Activated effector memory CD4-positive, alpha-beta T cell treated with Interleukin-2 at 50 U/mL for 16 hours (primary cell): Measurements from ENCODE around the gene TRMT2A.
A peak's percentile ranks its signal among the peaks of the same experiment; 100 is the strongest.

Experiments
- DNase-seq: peaks from one replicate; pipeline ENCODE4 v3.0.0-alpha.2; 2020

Gene TRMT2A

GRCh38 chr22:20117633-20118299 is 740 bp upstream of the TRMT2A start:
- peak; percentile 29 for DNase-seq

- no peak for DNase-seq
These were observed 563 bp downstream of the TRMT2A start for GRCh38 chr22:20116376-20116950.

- no peak for DNase-seq
These were observed 1.2 kb downstream of the TRMT2A start, which contains the start of gene RANBP1 for GRCh38 chr22:20115691-20116375. Gene RANBP1, plus strand, starts transcription at chr22:20116104. Its CDS starts 81 bp downstream, at chr22:20116185.

- DNase-seq, result no peak
These were observed 2.2 kb downstream of the TRMT2A start for GRCh38 chr22:20114506-20115475.

GRCh38 chr22:20113551-20114310 is 3.3 kb downstream of the TRMT2A start:
- DNase-seq, result no peak

- DNase-seq, result no peak
These were observed 4.2 kb downstream of the TRMT2A start for GRCh38 chr22:20112623-20113511.

GRCh38 chr22:20111689-20112622 is 5.1 kb downstream of the TRMT2A start:
- DNase-seq, result no peak

GRCh38 chr22:20111045-20111688 is 5.9 kb downstream of the TRMT2A start:
- no peak for DNase-seq

- DNase-seq, result no peak
These were observed 6.6 kb downstream of the TRMT2A start for GRCh38 chr22:20110359-20110985.

GRCh38 chr22:20109411-20110358 is 7.3 kb downstream of the TRMT2A start:
- no peak for DNase-seq

GRCh38 chr22:20108757-20109230 is 8.2 kb downstream of the TRMT2A start:
- no peak for DNase-seq

GRCh38 chr22:20107951-20108756 is 8.9 kb downstream of the TRMT2A start:
- no peak for DNase-seq

GRCh38 chr22:20107471-20107901 is 9.5 kb downstream of the TRMT2A start:
- DNase-seq, result no peak

GRCh38 chr22:20106849-20107237 is 10.2 kb downstream of the TRMT2A start:
- DNase-seq, result no peak

GRCh38 chr22:20106205-20106848 is 10.7 kb downstream of the TRMT2A start:
- DNase-seq, result no peak
